Chondrocyte (in vitro differentiated cells): Measurements from ENCODE around the gene TMCC2. TPM values are rescaled to one million over a fixed set of nuclear protein-coding genes. Genes with fewer than 3 reads are reported as not detected.
"Not testable (repeated sequence)": the region's sequence is repeated elsewhere in the genome, so short reads cannot be mapped to it uniquely, and the experiment has no call there.

Source experiments
- DNase-seq: peaks from one replicate; pipeline ENCODE4 v3.0.0; 2021; ENCODE audit warnings: mixed read lengths, low spot score
- H3K27ac Mint-ChIP-seq: one replicate; pipeline ENCODE4 v1.8.0; 2021; ENCODE audit warnings: mild to moderate bottlenecking, moderate library complexity, mixed read lengths; ENCODE audit not compliant: unreplicated experiment
- H3K27me3 Mint-ChIP-seq: 2 replicates; pipeline ENCODE4 v1.8.0; 2021; ENCODE audit warnings: low read depth, mixed read lengths
- H3K36me3 Mint-ChIP-seq: 2 replicates; pipeline ENCODE4 v1.8.0; 2021; ENCODE audit warnings: low read depth, mixed read lengths
- H3K4me1 Mint-ChIP-seq: 2 replicates; pipeline ENCODE4 v1.8.0; 2021; ENCODE audit warnings: low read depth, mild to moderate bottlenecking, mixed read lengths
- H3K4me3 Mint-ChIP-seq: one replicate; pipeline ENCODE4 v1.8.0; 2021; ENCODE audit warnings: mild to moderate bottlenecking, moderate library complexity, mixed read lengths; ENCODE audit not compliant: unreplicated experiment
- H3K9me3 Mint-ChIP-seq: 2 replicates; pipeline ENCODE4 v1.8.0; 2021; ENCODE audit warnings: low read depth, mixed read lengths
- long read RNA-seq: library from polyadenylated mRNA; stranded (forward); transcript quantifications from one replicate; pipeline ENCODE4 v2.0.0, GENCODE V29; 2021
- total RNA-seq: library from RNA; stranded (reverse); gene quantifications from 3 replicates; pipeline ENCODE4 v1.2.1, GENCODE V29; 2021
- TF ChIP-seq, protein P1 (sequence below): fragments of 200-600 bp; sonication (generic); IDR thresholded peaks from 2 replicates; pipeline ENCODE4 v1.5.0; 2021; ENCODE audit warnings: antibody characterized with exemption, mild to moderate bottlenecking, moderate library complexity

Gene TMCC2, protein sequence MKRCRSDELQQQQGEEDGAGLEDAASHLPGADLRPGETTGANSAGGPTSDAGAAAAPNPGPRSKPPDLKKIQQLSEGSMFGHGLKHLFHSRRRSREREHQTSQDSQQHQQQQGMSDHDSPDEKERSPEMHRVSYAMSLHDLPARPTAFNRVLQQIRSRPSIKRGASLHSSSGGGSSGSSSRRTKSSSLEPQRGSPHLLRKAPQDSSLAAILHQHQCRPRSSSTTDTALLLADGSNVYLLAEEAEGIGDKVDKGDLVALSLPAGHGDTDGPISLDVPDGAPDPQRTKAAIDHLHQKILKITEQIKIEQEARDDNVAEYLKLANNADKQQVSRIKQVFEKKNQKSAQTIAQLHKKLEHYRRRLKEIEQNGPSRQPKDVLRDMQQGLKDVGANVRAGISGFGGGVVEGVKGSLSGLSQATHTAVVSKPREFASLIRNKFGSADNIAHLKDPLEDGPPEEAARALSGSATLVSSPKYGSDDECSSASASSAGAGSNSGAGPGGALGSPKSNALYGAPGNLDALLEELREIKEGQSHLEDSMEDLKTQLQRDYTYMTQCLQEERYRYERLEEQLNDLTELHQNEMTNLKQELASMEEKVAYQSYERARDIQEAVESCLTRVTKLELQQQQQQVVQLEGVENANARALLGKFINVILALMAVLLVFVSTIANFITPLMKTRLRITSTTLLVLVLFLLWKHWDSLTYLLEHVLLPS
- total RNA-seq, result 4.8 to 5.7 TPM (median 5.5 TPM) in 3 replicates
- long read RNA-seq, transcript TMCC2-203 (5 exons, 3,738 nt), result major isoform, 14 of 16 reads
- long read RNA-seq, partial matches to known transcripts, result 1 of 16 reads
- long read RNA-seq, other reads (novel, unspliced or antisense), result 1 of 16 reads

DNA sequence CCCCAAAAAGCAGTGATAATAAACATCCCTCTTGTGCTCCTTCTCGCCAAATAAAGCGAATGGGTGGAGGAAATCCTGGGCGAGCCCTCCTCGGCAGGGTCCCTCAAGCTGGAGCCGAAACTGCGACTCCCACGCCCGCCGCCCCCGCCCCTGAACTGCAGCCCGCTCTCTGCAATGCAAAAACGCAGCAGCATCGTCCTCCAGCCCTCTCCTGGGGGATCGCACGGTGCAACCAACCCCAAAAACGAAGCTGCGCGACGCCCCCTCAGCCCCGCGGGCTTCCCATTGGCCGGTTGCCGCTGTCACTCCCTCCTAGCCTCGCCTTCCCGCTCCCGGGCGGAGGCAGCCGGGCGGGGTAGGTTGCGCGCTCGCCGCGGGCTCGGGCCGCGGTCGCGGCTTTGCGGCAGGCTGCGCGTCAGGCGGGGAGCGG is at the start of gene TMCC2:
Gene TMCC2, plus strand, starts transcription at position 363 of the 430 bp plus-strand sequence. CDS start 619 bp downstream, outside the sequence.
- no peaks in the 10 kb centered on the region for H3K36me3 Mint-ChIP-seq
- peak within 1 kb of the TSS; percentile 79 for H3K4me3 Mint-ChIP-seq
- peak within 1 kb of the TSS; percentile 68 for H3K27ac Mint-ChIP-seq
- peaks cover 45% of the 10 kb centered on the region for H3K4me1 Mint-ChIP-seq
- TF ChIP-seq, protein P1, sequence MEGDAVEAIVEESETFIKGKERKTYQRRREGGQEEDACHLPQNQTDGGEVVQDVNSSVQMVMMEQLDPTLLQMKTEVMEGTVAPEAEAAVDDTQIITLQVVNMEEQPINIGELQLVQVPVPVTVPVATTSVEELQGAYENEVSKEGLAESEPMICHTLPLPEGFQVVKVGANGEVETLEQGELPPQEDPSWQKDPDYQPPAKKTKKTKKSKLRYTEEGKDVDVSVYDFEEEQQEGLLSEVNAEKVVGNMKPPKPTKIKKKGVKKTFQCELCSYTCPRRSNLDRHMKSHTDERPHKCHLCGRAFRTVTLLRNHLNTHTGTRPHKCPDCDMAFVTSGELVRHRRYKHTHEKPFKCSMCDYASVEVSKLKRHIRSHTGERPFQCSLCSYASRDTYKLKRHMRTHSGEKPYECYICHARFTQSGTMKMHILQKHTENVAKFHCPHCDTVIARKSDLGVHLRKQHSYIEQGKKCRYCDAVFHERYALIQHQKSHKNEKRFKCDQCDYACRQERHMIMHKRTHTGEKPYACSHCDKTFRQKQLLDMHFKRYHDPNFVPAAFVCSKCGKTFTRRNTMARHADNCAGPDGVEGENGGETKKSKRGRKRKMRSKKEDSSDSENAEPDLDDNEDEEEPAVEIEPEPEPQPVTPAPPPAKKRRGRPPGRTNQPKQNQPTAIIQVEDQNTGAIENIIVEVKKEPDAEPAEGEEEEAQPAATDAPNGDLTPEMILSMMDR, result no peak
- H3K27me3 Mint-ChIP-seq, result no peaks in the 10 kb centered on the region
- no peak for DNase-seq
- no peaks in the 10 kb centered on the region for H3K9me3 Mint-ChIP-seq

DNA sequence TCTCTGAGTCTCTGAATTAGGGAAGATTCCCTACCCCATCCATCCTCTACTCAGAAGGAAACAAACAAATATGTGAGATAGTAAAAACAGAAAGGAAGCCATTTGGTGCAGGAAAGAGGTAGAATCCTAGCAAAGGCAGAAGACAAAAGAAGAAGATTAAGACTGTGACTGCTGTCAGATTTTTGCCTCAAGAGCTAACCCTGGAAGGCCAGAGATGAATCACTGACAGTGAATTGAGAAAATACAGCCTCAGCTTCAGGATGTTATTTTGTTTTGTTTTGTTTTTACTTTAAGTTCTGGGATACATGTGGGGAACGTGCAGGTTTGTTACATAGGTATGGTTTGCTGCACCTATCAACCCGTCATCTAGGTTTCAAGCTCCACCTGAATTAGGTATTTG is 47.9 kb upstream of the TMCC2 start:
- Mint-ChIP-seq H3K36me3 (peaks cover 3% of the 10 kb centered on the region), H3K9me3 (no peaks in the 10 kb centered on the region), H3K27me3 (no peaks in the 10 kb centered on the region), H3K4me1 (peaks cover 33% of the 10 kb centered on the region), H3K27ac (no peak overlapping the region), H3K4me3 (no peak overlapping the region)
- no peak for DNase-seq
- TF ChIP-seq, protein P1, result no peak

DNA sequence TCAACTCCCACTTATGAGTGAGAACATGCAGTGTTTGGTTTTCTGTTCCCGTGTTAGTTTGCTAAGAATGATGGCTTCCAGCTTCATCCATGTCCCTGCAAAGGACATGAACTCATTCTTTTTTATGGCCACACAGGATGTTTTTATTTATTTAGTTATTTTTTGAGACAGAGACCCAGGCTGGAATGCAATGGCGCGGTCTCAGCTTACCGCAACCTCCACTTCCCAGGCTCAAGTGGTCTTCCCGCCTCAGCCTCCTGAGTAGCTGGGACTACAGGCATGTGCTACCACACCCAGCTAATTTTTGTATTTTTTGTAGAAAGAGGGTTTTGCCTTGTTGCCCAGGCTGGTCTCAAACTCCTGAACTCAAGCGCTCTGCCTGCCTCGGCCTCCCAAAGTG is 47.4 kb upstream of the TMCC2 start:
- H3K9me3 Mint-ChIP-seq, H3K27me3 Mint-ChIP-seq, DNase-seq, H3K36me3 Mint-ChIP-seq, H3K27ac Mint-ChIP-seq, H3K4me3 Mint-ChIP-seq: not testable (repeated sequence)
- H3K4me1 Mint-ChIP-seq, result peaks cover 30% of the 10 kb centered on the region

DNA sequence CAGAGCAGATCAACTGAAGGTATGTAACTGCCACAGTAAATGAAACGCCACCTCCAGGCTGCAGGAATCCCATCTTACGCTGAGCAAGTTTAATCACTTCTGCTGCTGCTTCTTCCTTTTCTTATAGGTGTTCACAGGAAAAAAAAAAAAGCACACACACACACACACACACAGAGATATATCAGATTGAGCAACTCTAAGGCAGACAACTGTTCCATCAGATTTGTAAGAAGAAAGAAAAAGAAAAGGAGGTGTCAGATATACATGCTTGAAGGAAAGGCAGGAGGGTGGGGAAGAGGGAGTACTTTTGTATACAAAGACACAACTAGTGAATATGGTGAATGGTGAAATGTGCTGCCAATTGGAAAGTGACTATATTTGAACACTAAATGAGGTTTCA is 44.8 kb upstream of the TMCC2 start:
- peaks cover 26% of the 10 kb centered on the region for H3K4me1 Mint-ChIP-seq
- no peak for DNase-seq
- no peak overlapping the region for H3K27ac Mint-ChIP-seq
- H3K36me3 Mint-ChIP-seq, result peaks cover 9% of the 10 kb centered on the region
- H3K9me3 Mint-ChIP-seq, result no peaks in the 10 kb centered on the region
- TF ChIP-seq, protein P1, result no peak
- H3K4me3 Mint-ChIP-seq, result no peak overlapping the region
- no peaks in the 10 kb centered on the region for H3K27me3 Mint-ChIP-seq

DNA sequence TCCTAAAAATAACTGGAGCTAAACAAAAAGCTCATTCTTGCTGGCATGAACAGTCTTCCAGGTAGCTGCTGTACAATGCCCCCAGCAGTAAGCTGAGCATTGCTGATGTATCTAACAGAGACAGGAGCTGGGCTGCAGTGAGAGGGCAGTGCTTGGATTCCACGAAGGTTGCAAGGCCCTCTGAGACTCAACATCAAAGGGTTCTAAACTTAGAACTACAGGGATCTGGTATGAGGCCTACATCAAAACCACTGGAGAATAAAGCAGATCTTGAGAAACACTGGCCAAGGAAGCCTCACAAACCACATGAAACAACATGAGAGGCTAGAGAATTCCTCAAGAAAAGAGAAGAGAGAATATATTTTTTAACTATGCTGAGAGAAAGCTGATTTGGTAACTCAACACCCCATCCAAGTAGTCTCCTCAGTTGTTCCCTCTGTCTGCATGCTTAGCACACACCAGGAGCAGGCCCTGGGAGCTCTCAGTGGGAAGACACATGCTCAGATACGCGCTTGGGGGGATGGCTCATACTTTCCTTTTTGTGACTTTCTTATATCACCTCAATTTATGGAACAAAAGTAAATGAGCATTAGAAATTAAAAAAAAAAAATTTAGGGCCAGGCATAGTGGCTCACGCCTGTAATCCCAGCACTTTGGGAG is 43.9 kb upstream of the TMCC2 start:
- no peaks in the 10 kb centered on the region for H3K27me3 Mint-ChIP-seq
- peak overlapping the region; percentile 74 for H3K27ac Mint-ChIP-seq
- peaks cover 9% of the 10 kb centered on the region for H3K36me3 Mint-ChIP-seq
- peaks cover 27% of the 10 kb centered on the region for H3K4me1 Mint-ChIP-seq
- TF ChIP-seq, protein P1, result no peak
- DNase-seq, result no peak
- H3K4me3 Mint-ChIP-seq, result no peak overlapping the region
- no peaks in the 10 kb centered on the region for H3K9me3 Mint-ChIP-seq
